GM12878 (cell line): Measurements from ENCODE around the gene MPZL1. TPM values are rescaled to one million over a fixed set of nuclear protein-coding genes. Genes with fewer than 3 reads are reported as not detected.

Source experiments
- ATAC-seq: fragments of 200-7000 bp; cut with Tn5 transposase; 3 replicates; pipeline ENCODE4 v1.9.1; 2020; ENCODE audit warnings: mild to moderate bottlenecking, moderate library complexity
- BruUV-seq: library from RNA; stranded (reverse); fragments of 400-500 nt; replicated peaks from 2 replicates; lab custom pipeline; 2021; lab: Mats Ljungman, UMichigan
- CTCF ChIA-PET: fragments of 300-600 bp; sonication (Branson Sonifier 250); formaldehyde crosslinking; extraction: SDS; loops from one replicate; lab custom pipeline; 2021; ENCODE audit warnings: inconsistent platforms; lab: Yijun Ruan, JAX
- POLR2A ChIA-PET: fragments of 350-600 bp; formaldehyde crosslinking; extraction: SDS; loops from one replicate; lab custom pipeline; 2021; ENCODE audit warnings: inconsistent platforms; lab: Charles Lee
- RAD21 ChIA-PET: fragments of 300-600 bp; sonication (Branson Sonifier 250); formaldehyde crosslinking; loops from one replicate; lab custom pipeline; 2023; ENCODE audit warnings: antibody characterized with exemption; ENCODE audit not compliant: unreplicated experiment; lab: Charles Lee
- SMC1A ChIA-PET: fragments of 300-600 bp; sonication (Branson Sonifier 250); formaldehyde crosslinking; loops from one replicate; lab custom pipeline; 2023; ENCODE audit not compliant: unreplicated experiment, uncharacterized antibody; lab: Charles Lee
- DNase-seq: peaks from one replicate; pipeline ENCODE4 v3.0.0-alpha.2; 2011; ENCODE audit warnings: low read depth, low spot score
- FAIRE-seq: peaks from 3 replicates; lab custom pipeline; 2011; peaks lifted over from hg19 to GRCh38; lab: Jason Lieb, UNC
- H2AFZ ChIP-seq: 2 replicates; pipeline ENCODE4 v1.6.0; 2011; ENCODE audit warnings: low read depth, low read length, control low read depth; ENCODE audit not compliant: control insufficient read depth
- H3K27ac ChIP-seq: 2 replicates; pipeline ENCODE4 v1.5.1; 2011; ENCODE audit warnings: control low read depth; ENCODE audit not compliant: control insufficient read depth, insufficient read depth
- H3K27me3 ChIP-seq, 2 experiments: replicated peaks in 1 of 2; 2 replicates each; pipeline versions ENCODE4 v1.6.0 to v1.6.1; 2011; ENCODE audit warnings: low read length in 1 of 2; ENCODE audit not compliant: control insufficient read depth in 2 of 2, insufficient read depth in 2 of 2
- H3K36me3 ChIP-seq, 2 experiments: 2 replicates each; pipeline ENCODE4 v1.5.1; 2011; ENCODE audit warnings: low read length in 1 of 2; ENCODE audit not compliant: control insufficient read depth in 2 of 2, insufficient read depth in 2 of 2
- H3K4me1 ChIP-seq: 2 replicates; pipeline ENCODE4 v1.6.1; 2011; ENCODE audit warnings: mild to moderate bottlenecking, low read length, moderate library complexity, mixed read lengths; ENCODE audit not compliant: control insufficient read depth, insufficient read depth
- H3K4me2 ChIP-seq: 2 replicates; pipeline ENCODE4 v1.6.0; 2011; ENCODE audit warnings: control low read depth; ENCODE audit not compliant: control insufficient read depth, insufficient read depth
- H3K4me3 ChIP-seq: fragments of 200-600 bp; sonication (generic); 2 replicates; pipeline ENCODE4 v1.5.1; 2016
- H3K79me2 ChIP-seq: 2 replicates; pipeline ENCODE4 v1.6.0; 2011; ENCODE audit warnings: low read length; ENCODE audit not compliant: control insufficient read depth, insufficient read depth
- H3K9ac ChIP-seq: 2 replicates; pipeline ENCODE4 v1.8.0; 2011; ENCODE audit warnings: low read length, control low read depth, mixed read lengths; ENCODE audit not compliant: control insufficient read depth, insufficient read depth
- H3K9me3 ChIP-seq: replicated peaks from 3 replicates; pipeline ENCODE4 v1.5.1; 2011; ENCODE audit warnings: mild to moderate bottlenecking, low read length; ENCODE audit not compliant: control insufficient read depth, insufficient read depth
- H4K20me1 ChIP-seq: 2 replicates; pipeline ENCODE4 v1.6.0; 2011; ENCODE audit not compliant: control insufficient read depth, insufficient read depth
- ATF7 ChIP-seq: fragments of 450-650 bp; IDR thresholded peaks from 2 replicates; pipeline ENCODE4 v1.6.1; 2016; ENCODE audit warnings: low read depth, mild to moderate bottlenecking
- BCL11A ChIP-seq: IDR thresholded peaks from 2 replicates; pipeline ENCODE4 v1.6.1; 2011; ENCODE audit warnings: low read depth, low read length
- E2F8 ChIP-seq: fragments of 450-650 bp; IDR thresholded peaks from 2 replicates; pipeline ENCODE4 v1.6.1; 2018; ENCODE audit warnings: mild to moderate bottlenecking, low read depth, moderate library complexity; ENCODE audit not compliant: partially characterized antibody
- IKZF2 ChIP-seq, 2 experiments: fragments of 450-650 bp; IDR thresholded peaks; 2 replicates each; pipeline ENCODE4 v1.6.1; 2017; ENCODE audit warnings: mild to moderate bottlenecking in 2 of 2, moderate library complexity in 2 of 2
- NFYA ChIP-seq: IDR thresholded peaks from 2 replicates; pipeline ENCODE4 v1.6.1; 2011; ENCODE audit warnings: low read depth, mild to moderate bottlenecking, low read length, improper control_type of control experiment, borderline replicate concordance
- PAX5 ChIP-seq: IDR thresholded peaks from 2 replicates; pipeline ENCODE4 v1.6.1; 2011; ENCODE audit warnings: low read depth, low read length, borderline replicate concordance
- YY1 ChIP-seq: IDR thresholded peaks from 2 replicates; pipeline ENCODE4 v1.6.1; 2011; ENCODE audit warnings: low read depth, mild to moderate bottlenecking, low read length
- ZNF622 ChIP-seq: fragments of 450-650 bp; IDR thresholded peaks from 2 replicates; pipeline ENCODE4 v1.6.1; 2017; ENCODE audit warnings: mild to moderate bottlenecking, inconsistent platforms
- in situ Hi-C: fragments of 300-500 bp; cut with MboI; formaldehyde crosslinking; loops from 9 replicates; pipeline ENCODE4 v1.14.3; 2018; ENCODE audit warnings: mixed read lengths
- intact Hi-C: fragments of 100-400 bp; cut with micrococcal nuclease; formaldehyde crosslinking; loops from one replicate; pipeline ENCODE4 v1.14.2; 2022; ENCODE audit not compliant: unreplicated experiment
- polyA plus RNA-seq, 11 experiments: library from polyadenylated mRNA; depleted of rRNA in 4 of 11; unstranded in 6 of 11; stranded (reverse) in 5 of 11; fragments of >200 nt; fragmentation: Nextera tagmentation in 4 of 11; fragmentation: Illumina TruSeq in 1 of 11; extraction: Ambion mirVana in 4 of 11; extraction: Trizol in 1 of 11; gene quantifications; 1 replicate in 1 of 11; 2 replicates in 10 of 11; pipeline versions ENCODE4 v1.2.1 to v1.2.3, GENCODE V29; 2011 to 2016; ENCODE audit warnings: inconsistent platforms in 2 of 11, missing spikeins in 2 of 11, low read depth in 1 of 11
- total RNA-seq, 4 experiments: library from RNA; depleted of rRNA in 3 of 4; stranded (reverse); fragments of >200 nt in 3 of 4; fragmentation: Illumina TruSeq in 1 of 4; extraction: Trizol in 1 of 4; gene quantifications; 2 replicates each; pipeline versions ENCODE4 v1.2.1 to v1.2.3, GENCODE V29; 2013 to 2021
- TF ChIP-seq, protein P1 (sequence below): fragments of 450-650 bp; conservative IDR thresholded peaks from 2 replicates; pipeline ENCODE4 v1.6.1; 2017; ENCODE audit warnings: mild to moderate bottlenecking, moderate library complexity

The MPZL1 gene
- total and polyA plus RNA-seq, 10 of the 15 experiments (the other 5 are each of a cell fraction or from before 2014, with no cell fraction given), result 9.8 to 60.9 (median 45.9) TPM

- TF ChIP-seq IKZF2 (IDR thresholded peaks at IDR 0.05) (no peak), PAX5 (no peak), YY1 (no peak), ATF7 (no peak), ZNF622 (no peak), NFYA (no peak), BCL11A (no peak), E2F8 (no peak)
Observed at GRCh38 chr1:167832693-167833092, 110.9 kb downstream of the MPZL1 start (continued).

DNA sequence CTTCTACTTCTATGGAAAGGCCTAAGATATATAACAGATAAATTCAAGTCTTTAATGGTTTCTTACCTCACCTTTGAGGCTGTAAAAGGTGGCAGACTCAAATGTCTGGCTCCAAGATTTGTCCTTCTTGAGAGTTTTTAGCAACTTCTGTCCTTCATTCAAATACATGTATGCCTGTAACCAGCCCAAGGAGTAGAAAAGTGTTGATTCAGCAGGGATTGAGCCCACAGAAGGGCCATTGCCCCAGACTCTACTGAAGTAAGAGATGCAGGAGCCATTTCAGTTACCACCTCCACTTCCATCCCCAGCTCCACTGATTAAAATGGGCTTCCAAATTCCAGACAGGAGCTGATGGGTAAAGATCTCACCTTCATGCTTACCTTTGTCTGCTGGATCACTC lies 112.1 kb downstream of the MPZL1 start:
- intact Hi-C loops, result no loop called here
- RAD21 ChIA-PET, result no interaction called here

More for the DNA sequence above, 112.1 kb downstream of the MPZL1 start:
- Histone ChIP-seq H3K79me2 (no peaks in the 10 kb centered on the region), H3K36me3 (no peaks in the 10 kb centered on the region), H3K27ac (no peak overlapping the region), H3K4me1 (no peaks in the 10 kb centered on the region), H3K27me3 (no peaks in the 10 kb centered on the region), H3K9me3 (no peaks in the 10 kb centered on the region), H3K4me2 (no peak overlapping the region), H3K9ac (no peak overlapping the region), H3K4me3 (no peak overlapping the region), H2AFZ (no peak overlapping the region), H4K20me1 (no peaks in the 10 kb centered on the region)
- ChIA-PET CTCF (no interaction called here), SMC1A (no interaction called here), POLR2A (no interaction called here)
- no peak for DNase-seq
- in situ Hi-C loops, result no loop called here
- no peak for ATAC-seq
- TF ChIP-seq, protein P1, sequence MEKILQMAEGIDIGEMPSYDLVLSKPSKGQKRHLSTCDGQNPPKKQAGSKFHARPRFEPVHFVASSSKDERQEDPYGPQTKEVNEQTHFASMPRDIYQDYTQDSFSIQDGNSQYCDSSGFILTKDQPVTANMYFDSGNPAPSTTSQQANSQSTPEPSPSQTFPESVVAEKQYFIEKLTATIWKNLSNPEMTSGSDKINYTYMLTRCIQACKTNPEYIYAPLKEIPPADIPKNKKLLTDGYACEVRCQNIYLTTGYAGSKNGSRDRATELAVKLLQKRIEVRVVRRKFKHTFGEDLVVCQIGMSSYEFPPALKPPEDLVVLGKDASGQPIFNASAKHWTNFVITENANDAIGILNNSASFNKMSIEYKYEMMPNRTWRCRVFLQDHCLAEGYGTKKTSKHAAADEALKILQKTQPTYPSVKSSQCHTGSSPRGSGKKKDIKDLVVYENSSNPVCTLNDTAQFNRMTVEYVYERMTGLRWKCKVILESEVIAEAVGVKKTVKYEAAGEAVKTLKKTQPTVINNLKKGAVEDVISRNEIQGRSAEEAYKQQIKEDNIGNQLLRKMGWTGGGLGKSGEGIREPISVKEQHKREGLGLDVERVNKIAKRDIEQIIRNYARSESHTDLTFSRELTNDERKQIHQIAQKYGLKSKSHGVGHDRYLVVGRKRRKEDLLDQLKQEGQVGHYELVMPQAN, result no peak
- no TSS peak for BruUV-seq
- FAIRE-seq, result no peak
